Measurements from ENCODE around the gene ZBTB21.

Gene ZBTB21

GRCh38 chr21:41985662-41986416 lies 24.3 kb downstream of the ZBTB21 start:
- no peak for DNase-seq

DNA sequence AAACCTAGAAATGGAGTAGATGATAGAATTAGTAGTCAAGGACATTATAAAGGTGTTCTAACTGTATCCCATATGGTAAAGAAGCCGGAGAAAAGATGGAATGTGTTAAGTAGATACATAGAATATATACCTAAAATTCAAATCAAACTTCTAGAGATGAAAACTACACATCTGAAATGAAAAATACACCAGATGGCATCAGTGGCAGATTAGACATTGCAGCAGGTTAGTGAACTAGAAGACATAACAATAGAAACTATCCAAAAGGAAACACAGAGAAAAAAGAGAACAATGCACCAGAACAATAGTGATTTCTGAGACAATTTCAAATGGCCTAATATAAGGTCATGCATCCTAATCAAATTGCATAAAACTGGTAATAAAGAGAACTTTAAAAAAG lies 26.9 kb downstream of the ZBTB21 start:
- DNase-seq, result no peak

DNA sequence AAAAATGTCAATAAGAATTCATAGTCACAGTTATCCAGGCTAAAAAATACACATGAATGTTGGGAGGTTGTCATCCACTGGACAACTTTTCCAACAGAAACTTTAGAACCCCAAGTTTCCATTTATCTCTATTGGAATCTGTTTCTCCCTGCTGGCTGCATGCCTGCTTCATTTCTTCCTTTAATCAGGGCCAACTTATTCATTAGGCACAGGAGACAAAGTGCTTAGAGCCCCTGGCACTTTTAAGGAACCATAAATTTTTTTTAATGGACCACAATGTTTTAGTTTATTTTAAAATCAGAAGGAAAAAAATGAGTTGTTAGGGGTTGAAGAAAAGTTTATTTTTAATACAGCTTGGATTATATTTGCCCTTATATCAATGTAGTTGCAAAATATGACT lies 29.6 kb downstream of the ZBTB21 start:
- no peak for DNase-seq

DNA sequence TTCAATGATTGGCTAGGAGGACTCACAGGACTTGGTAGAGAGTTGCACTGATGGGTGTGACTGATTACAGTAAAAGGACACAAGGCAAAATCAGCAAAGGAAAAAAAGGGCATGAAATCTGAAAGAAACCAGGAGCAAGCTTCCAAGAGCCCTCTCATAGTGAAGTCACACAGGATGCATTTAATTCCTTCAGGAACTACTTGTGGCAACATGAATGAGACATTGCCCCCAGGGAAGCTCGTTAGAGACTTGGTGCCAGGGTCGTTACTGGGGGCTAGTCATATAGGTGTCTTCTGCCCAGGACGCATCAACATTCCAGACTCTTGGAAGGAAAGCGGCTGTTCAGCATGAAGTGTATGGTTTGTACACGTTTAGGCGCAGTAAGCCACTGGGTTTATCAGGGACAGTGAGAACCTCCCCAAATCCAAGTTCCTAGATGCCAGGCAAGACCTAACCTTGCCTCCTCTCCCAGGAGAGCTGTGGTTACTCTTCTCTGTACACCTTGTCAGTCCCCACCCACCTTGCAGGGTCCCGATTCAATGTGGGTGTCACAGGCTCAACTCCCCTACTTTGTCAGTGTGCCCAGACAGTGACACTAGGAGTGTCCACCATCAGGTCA lies 30.3 kb downstream of the ZBTB21 start:
- DNase-seq, result no peak

DNA sequence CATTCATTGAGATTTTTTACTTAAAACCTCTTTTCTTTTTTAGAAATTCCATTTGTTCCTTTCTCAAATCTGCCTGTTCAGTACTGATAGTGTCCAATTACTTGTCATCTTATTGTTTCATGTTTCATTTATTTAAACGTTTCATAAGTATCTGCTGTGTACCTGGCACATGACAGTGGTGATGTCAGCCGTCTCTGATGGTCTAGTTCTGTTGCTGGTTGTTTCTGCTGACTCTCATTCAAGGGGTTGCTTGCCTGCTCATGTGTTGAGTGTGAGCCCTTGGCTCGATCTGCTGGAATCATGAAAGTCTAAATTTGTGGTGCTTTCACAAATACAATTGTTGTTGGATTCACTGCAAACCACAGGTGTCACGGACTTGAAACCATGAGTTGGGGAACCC lies 30.8 kb downstream of the ZBTB21 start:
- DNase-seq, result no peak

DNA sequence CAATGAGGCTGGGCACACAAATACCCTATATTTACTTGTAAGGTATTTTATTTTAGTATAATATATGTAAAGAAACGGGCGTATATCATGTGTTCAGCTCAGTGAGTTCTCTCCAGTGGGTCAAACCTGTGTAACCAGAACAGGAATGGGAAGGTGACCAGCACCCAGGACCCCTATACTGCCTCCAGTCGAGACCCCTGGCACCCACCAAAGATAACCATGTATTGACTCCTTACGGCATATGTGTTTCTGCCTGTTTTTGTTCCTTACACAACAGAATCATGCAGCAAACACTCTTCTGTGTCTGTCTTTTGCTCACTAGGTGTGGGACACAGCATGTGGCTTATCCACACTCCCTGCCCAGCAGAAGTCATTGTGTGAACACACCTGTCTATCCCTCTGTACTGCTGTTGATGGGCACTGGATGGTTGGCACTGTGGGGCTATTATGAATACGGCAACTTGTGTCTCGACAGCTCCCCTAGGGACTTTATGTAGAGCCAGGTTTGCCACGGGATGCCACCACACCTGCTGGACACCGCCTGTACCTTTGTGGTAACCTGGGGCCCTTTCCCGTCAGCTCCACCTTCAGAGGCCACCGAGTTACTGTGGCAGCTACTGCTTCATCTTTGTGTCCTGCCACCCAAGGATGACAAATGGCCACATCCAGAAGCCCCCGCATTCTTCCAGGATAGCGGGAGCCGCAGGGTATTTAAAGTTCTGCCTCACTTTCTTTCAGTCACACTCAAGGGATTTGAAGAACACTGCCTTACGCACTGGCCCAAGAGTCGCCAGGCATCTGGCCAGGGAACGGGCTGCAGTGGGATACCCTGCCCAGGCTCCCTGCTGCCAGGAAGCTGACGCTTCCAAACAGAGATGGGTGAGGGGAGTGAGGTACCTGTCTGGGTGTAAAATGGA lies 32.9 kb downstream of the ZBTB21 start:
- DNase-seq, result no peak

GRCh38 chr21:41976611-41977010 lies 33.5 kb downstream of the ZBTB21 start:
- no peak for DNase-seq

GRCh38 chr21:41975391-41976272 lies 34.5 kb downstream of the ZBTB21 start:
- no peak for DNase-seq

DNA sequence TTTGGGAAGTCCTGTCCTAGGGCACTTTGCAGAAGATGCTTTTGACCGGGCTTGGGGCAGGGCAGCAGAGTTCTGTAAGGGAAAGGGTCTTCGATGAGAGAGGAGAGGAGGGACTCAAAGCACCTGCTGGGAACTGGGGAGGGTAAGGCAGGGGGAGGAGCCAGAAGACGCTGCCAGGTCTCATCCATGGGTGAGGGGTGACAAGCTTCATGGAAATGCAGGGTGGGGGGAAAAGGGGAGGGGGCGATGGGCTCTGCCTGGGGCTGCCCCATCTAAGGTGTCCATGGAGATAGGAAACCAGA lies 35.5 kb downstream of the ZBTB21 start:
- no peak for DNase-seq

GRCh38 chr21:41973861-41974751 lies 36.1 kb downstream of the ZBTB21 start:
- DNase-seq, result no peak

GRCh38 chr21:41973427-41973831 lies 36.7 kb downstream of the ZBTB21 start:
- no peak for DNase-seq

DNA sequence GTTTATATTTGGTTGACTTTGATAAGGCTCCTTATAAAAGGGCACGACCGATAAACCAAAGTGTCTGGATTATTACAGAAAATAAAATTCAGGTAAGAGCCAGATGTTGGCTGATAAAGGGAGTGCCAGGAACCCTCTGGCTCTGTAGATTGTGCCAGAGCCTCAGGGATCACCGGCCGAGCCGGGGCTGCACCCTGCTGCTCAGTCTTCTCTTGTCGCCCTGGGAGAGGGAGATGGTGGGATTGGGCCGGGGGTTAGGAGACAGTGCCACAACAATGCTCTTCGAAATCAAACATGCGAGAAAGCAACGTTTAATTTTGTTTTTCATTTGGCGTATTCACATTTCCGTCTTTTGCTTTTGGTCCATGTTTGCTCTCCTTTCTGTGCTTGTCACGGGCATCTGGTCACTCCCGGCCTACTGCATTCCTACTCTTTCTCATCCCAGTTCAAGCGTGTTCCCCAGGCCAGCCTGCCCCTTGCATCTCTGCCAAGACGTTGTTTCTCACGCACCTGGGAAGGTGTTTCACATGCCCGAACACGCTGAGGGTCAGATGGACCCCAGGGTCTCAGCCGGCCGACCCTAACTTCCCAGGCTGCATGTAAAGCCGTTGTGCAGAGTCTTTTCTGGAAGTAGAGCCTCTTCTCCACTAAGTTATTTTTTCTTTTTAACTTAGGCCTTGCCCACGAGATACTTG lies 37.5 kb downstream of the ZBTB21 start:
- DNase-seq, result no peak

DNA sequence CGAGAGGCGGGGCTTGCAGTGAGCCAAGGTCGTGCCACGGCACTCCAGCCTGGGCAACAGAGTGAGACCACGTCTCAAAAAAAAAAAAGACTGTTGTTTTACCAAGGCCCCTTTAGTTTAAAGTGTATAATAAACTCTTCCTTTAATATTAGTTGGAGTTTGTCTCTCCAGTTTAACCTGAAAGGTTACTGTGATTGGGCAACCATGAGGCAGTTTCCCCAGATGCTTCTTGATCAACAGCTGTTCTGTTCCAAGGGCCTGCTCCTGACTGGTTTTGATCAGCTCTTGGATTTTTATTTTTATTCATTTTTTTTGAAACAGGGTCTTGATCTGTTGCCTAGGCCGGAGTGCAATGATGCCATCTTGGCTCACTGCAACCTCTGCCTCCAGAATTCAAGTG lies 38.3 kb downstream of the ZBTB21 start:
- DNase-seq, result no peak

- DNase-seq, result no peak
These were observed 39.2 kb downstream of the ZBTB21 start for GRCh38 chr21:41970751-41971653.

GRCh38 chr21:41970106-41970391 lies 40.1 kb downstream of the ZBTB21 start:
- no peak for DNase-seq

- DNase-seq, result no peak
These were observed 42.5 kb downstream of the ZBTB21 start for GRCh38 chr21:41967708-41968107.

DNA sequence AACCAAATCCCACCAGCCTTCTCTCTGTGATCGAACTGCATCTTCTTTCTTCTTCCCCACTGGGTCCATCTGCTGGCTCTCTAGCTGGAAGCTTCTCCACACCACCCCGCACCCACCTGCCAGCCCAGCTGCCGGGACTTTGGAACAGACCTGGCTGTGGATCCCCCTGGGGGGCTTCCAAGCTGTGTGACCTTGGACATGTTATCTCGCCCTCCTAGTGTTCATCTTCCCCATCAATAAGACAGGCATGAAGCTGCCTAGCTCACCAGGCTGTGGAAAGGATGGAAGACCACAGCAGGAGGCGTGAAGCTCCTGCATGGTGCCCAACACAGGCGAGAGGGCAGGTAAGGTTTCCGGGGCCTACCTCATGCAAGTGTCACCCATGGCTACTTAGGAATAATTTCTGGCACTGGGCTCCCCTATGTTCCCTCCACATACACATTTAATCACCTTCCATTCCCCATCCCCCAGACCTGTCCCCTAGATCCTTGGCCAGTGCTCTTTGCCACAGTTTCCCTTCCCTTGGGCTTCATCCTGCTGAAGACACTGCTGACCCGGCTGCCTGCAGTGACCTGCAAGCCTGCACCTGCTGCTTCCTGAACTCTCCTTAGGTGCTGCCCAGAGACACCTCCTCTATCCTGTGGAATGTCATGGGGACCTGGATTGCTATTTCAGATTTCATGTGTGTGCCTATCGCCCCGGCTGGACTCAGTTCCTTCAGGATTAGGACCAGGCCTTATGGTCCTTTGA lies 43.1 kb downstream of the ZBTB21 start:
- DNase-seq, result no peak

DNA sequence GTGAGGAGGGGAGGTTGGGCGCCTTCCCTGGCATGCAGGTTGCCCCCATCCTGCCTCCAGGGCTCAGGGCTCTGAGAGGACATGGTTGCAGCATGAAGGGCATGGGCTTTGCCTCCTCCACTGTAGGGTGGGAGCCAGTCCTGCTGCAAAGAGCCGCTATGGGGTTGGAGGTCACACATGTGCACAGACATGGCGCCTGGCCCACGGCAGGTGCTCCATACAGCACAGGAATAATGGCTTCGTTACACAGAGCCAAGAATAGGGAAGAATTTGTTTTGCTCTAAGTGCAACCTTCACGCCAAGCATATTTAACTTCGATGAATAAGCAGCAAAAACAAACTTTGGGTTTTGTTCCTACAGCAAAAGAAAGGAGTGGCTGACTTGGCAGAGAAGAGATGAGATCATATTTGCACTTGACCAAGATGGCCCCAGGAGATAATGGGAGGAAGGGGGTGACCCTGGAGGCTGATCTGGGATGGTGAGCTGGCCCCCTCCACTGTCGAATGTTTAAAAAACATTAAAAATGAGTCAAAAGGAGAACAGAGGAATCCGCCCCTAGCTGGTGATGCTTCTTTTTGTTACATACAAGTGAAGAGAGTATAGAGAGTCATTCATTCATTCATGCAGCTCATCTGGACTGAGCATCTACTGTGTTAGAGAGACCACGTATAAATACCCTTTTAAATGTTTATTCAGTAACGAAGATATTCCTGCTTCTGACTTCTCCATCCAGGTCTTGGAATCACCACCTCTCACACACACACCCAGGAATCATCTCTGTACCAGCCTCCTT lies 43.9 kb downstream of the ZBTB21 start:
- DNase-seq, result no peak
